ENCODE measurements around the gene EXD3.

EXD3 gene

GRCh38 chr9:137409515-137409914 is 13.4 kb downstream of the EXD3 start:
- DNase-seq = no peak

- DNase-seq = no peak
Measured at GRCh38 chr9:137408651-137409405, 14.1 kb downstream of the EXD3 start.

- DNase-seq = no peak
Measured at GRCh38 chr9:137407590-137408300, 15.2 kb downstream of the EXD3 start.

GRCh38 chr9:137406876-137407589 is 15.9 kb downstream of the EXD3 start:
- peak; percentile 86 for DNase-seq

GRCh38 chr9:137406085-137406760 is 16.7 kb downstream of the EXD3 start:
- no peak for DNase-seq

- DNase-seq = peak; percentile 78
Measured at GRCh38 chr9:137405677-137406081, 17.3 kb downstream of the EXD3 start.

- no peak for DNase-seq
Measured at GRCh38 chr9:137404961-137405567, 17.9 kb downstream of the EXD3 start.

GRCh38 chr9:137403269-137403668 is 19.7 kb downstream of the EXD3 start:
- no peak for DNase-seq

- DNase-seq = peak; percentile 46
Measured at GRCh38 chr9:137402746-137403145, 20.2 kb downstream of the EXD3 start.

- no peak for DNase-seq
Measured at GRCh38 chr9:137398561-137399468, 24.1 kb downstream of the EXD3 start.

GRCh38 chr9:137397675-137398423 is 25.1 kb downstream of the EXD3 start:
- no peak for DNase-seq

- DNase-seq = no peak
Measured at GRCh38 chr9:137396634-137397367, 26.2 kb downstream of the EXD3 start.

- no peak for DNase-seq
Measured at GRCh38 chr9:137396227-137396626, 26.7 kb downstream of the EXD3 start.

GRCh38 chr9:137395666-137396010 is 27.3 kb downstream of the EXD3 start:
- no peak for DNase-seq

GRCh38 chr9:137394866-137395665 is 27.9 kb downstream of the EXD3 start:
- no peak for DNase-seq

- no peak for DNase-seq
Measured at GRCh38 chr9:137393176-137394150, 29.5 kb downstream of the EXD3 start.

GRCh38 chr9:137392232-137393007 is 30.5 kb downstream of the EXD3 start:
- no peak for DNase-seq
